GM23338 (cell line): ENCODE measurements around the gene PCNX3. TPM values are rescaled to one million over a fixed set of nuclear protein-coding genes. Genes with fewer than 3 reads are reported as not detected.

Experiments used
- ATAC-seq: fragments of 200-7000 bp; cut with Tn5 transposase; 3 replicates; pipeline ENCODE4 v1.9.1; 2020
- DNase-seq: peaks from one replicate; pipeline ENCODE4 v3.0.0-alpha.2; 2015; ENCODE audit warnings: low spot score
- H2AFZ ChIP-seq: fragments of 200-600 bp; sonication (generic); 2 replicates; pipeline ENCODE4 v1.8.0; 2016; ENCODE audit warnings: antibody characterized with exemption, mild to moderate bottlenecking, moderate library complexity
- H3F3A ChIP-seq: fragments of 200-600 bp; sonication (generic); replicated peaks from 2 replicates; pipeline ENCODE4 v1.8.0; 2017; ENCODE audit warnings: antibody characterized with exemption, mixed run types, low read depth
- H3K27ac ChIP-seq: fragments of 200-600 bp; sonication (generic); 2 replicates; pipeline ENCODE4 v1.6.1; 2016; ENCODE audit warnings: low read depth
- H3K27me3 ChIP-seq: fragments of 200-600 bp; sonication (generic); 2 replicates; pipeline ENCODE4 v1.8.0; 2016; ENCODE audit warnings: mild to moderate bottlenecking, mixed run types, moderate library complexity; ENCODE audit not compliant: insufficient read depth
- H3K36me3 ChIP-seq: fragments of 200-600 bp; sonication (generic); 2 replicates; pipeline ENCODE4 v1.8.0; 2016; ENCODE audit warnings: mild to moderate bottlenecking; ENCODE audit not compliant: insufficient read depth
- H3K4me1 ChIP-seq: fragments of 200-600 bp; sonication (generic); 2 replicates; pipeline ENCODE4 v1.8.0; 2016; ENCODE audit warnings: mild to moderate bottlenecking, moderate library complexity; ENCODE audit not compliant: insufficient read depth
- H3K4me2 ChIP-seq: fragments of 200-600 bp; sonication (generic); 2 replicates; pipeline ENCODE4 v1.7.1; 2017; ENCODE audit warnings: mixed run types
- H3K4me3 ChIP-seq: fragments of 200-600 bp; sonication (generic); 2 replicates; pipeline ENCODE4 v1.6.1; 2016; ENCODE audit warnings: mixed run types
- H3K79me2 ChIP-seq: fragments of 200-600 bp; sonication (generic); replicated peaks from 2 replicates; pipeline ENCODE4 v1.8.0; 2017; ENCODE audit warnings: mild to moderate bottlenecking; ENCODE audit not compliant: insufficient read depth
- H3K9me2 ChIP-seq: fragments of 200-600 bp; sonication (generic); 2 replicates; pipeline ENCODE4 v1.8.0; 2017; ENCODE audit not compliant: insufficient read depth
- H4K20me1 ChIP-seq: fragments of 200-600 bp; sonication (generic); replicated peaks from 2 replicates; pipeline ENCODE4 v1.8.0; 2017; ENCODE audit warnings: mild to moderate bottlenecking; ENCODE audit not compliant: insufficient read depth
- H3K27ac Mint-ChIP-seq: 2 replicates; pipeline ENCODE4 v1.8.0; 2020; ENCODE audit warnings: inconsistent platforms, mild to moderate bottlenecking, moderate library complexity, mixed read lengths
- H3K27me3 Mint-ChIP-seq: 3 replicates; pipeline ENCODE4 v1.8.0; 2022; ENCODE audit warnings: low read depth, mild to moderate bottlenecking, moderate library complexity, mixed read lengths, inconsistent platforms; ENCODE audit not compliant: insufficient read depth, poor library complexity
- H3K36me3 Mint-ChIP-seq: 3 replicates; pipeline ENCODE4 v1.8.0; 2021; ENCODE audit warnings: low read depth, mild to moderate bottlenecking, inconsistent platforms, moderate library complexity, mixed read lengths
- H3K4me1 Mint-ChIP-seq: 3 replicates; pipeline ENCODE4 v1.8.0; 2020; ENCODE audit warnings: mild to moderate bottlenecking, inconsistent platforms, mixed read lengths
- H3K4me3 Mint-ChIP-seq: 3 replicates; pipeline ENCODE4 v1.8.0; 2021; ENCODE audit warnings: moderate library complexity, mild to moderate bottlenecking, inconsistent platforms, mixed read lengths
- H3K9me3 Mint-ChIP-seq: 3 replicates; pipeline ENCODE4 v1.8.0; 2020; ENCODE audit warnings: moderate library complexity, mild to moderate bottlenecking, inconsistent platforms, mixed read lengths
- EZH2 ChIP-seq: fragments of 200-600 bp; sonication (generic); IDR thresholded peaks from one replicate; pipeline ENCODE4 v1.8.0; 2017; ENCODE audit warnings: antibody characterized with exemption, mild to moderate bottlenecking, low read depth; ENCODE audit not compliant: unreplicated experiment
- NANOG ChIP-seq: IDR thresholded peaks from 2 replicates; pipeline ENCODE4 v1.6.1; 2016; ENCODE audit warnings: antibody characterized with exemption, borderline replicate concordance
- ZNF331 ChIP-seq: fragments of 250-450 bp; sonication (Bioruptor Pico); IDR thresholded peaks from 2 replicates; pipeline ENCODE4 v1.5.0; 2020; ENCODE audit warnings: low read depth, mild to moderate bottlenecking, moderate library complexity
- polyA plus RNA-seq: library from polyadenylated mRNA; unstranded; fragments of >200 nt; fragmentation: Nextera tagmentation; extraction: Ambion mirVana; gene quantifications from 2 replicates; pipeline ENCODE4 v1.2.1, GENCODE V29; 2016
- total RNA-seq: library from RNA; depleted of rRNA; stranded (reverse); fragments of >200 nt; shearing (Covaris generic); gene quantifications from 2 replicates; pipeline ENCODE4 v1.2.3, GENCODE V29; 2014
- TF ChIP-seq, protein P1 (sequence below): IDR thresholded peaks from 2 replicates; pipeline ENCODE4 v1.6.1; 2016; ENCODE audit warnings: antibody characterized with exemption
- TF ChIP-seq, protein P2 (sequence below), 2 experiments: fragments of 200-600 bp in 1 of 2; sonication (generic) in 1 of 2; conservative IDR thresholded peaks; 2 replicates each; pipeline versions ENCODE4 v1.5.1 to v1.6.1; 2016 to 2017; ENCODE audit warnings: antibody characterized with exemption in 2 of 2, low read depth in 2 of 2, mild to moderate bottlenecking in 2 of 2, moderate library complexity in 1 of 2
- TF ChIP-seq, protein P3 (sequence below): IDR thresholded peaks from one replicate; pipeline ENCODE4 v1.6.1; 2018; ENCODE audit warnings: antibody characterized with exemption; ENCODE audit not compliant: unreplicated experiment

PCNX3 gene
- total and polyA plus RNA-seq, 2 experiments from 2014 or later, result 8.7 to 52.2 TPM

DNA sequence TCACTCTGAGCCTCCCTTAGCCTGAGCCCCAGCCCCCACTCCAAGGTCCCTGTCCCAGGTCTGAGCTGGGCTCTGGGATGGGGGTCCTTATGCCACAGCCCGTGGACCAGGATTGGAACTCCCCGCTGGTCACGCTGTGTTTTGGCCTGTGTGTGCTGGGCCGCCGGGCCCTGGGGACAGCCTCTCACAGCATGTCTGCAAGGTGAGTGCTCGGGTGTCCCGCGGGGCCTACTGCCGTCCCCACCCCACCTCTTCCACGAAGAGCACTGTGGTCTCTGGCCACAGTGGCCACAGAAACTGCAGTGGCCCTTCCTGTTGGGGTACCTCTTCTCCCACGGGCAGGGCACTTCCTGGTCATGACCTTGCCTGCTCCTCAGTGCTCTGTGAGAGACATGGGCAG is 18.9 kb downstream of the PCNX3 start (continued):
- TF ChIP-seq, protein P1, sequence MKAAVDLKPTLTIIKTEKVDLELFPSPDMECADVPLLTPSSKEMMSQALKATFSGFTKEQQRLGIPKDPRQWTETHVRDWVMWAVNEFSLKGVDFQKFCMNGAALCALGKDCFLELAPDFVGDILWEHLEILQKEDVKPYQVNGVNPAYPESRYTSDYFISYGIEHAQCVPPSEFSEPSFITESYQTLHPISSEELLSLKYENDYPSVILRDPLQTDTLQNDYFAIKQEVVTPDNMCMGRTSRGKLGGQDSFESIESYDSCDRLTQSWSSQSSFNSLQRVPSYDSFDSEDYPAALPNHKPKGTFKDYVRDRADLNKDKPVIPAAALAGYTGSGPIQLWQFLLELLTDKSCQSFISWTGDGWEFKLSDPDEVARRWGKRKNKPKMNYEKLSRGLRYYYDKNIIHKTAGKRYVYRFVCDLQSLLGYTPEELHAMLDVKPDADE, result no peak

DNA sequence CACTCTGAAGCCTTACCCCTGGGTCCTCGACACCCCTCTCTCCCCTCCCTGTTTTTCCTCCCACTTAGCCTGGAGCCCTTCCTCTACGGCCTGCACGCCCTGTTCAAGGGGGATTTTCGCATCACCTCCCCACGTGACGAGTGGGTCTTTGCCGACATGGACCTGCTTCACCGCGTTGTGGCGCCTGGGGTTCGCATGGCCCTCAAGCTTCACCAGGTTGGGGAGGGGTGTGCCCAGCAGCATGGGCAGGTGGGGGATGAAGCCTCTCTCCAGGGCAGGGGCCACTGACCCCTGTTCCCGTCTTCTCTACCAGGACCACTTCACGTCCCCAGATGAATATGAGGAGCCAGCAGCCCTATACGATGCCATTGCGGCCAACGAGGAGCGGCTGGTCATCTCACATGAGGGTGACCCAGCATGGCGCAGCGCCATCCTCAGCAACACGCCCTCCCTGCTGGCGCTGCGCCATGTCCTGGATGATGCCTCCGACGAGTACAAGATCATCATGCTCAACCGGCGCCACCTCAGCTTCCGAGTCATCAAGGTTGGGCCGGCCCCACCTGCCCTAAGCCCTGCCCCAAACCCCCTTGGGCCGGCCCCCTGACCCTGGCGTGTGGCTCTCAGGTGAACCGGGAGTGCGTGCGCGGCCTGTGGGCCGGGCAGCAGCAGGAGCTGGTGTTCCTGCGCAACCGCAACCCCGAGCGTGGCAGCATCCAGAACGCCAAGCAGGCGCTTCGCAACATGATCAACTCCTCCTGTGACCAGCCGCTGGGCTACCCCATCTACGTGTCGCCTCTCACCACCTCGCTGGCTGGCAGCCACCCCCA is 19.5 kb downstream of the PCNX3 start:
- Mint-ChIP-seq H3K4me1 (peaks cover 18% of the 10 kb centered on the region), H3K27ac (no peak overlapping the region), H3K4me3 (no peak overlapping the region; the same call in 2 of the 3 replicates), H3K27me3 (peaks cover 19% of the 10 kb centered on the region), H3K36me3 (peaks cover 23% of the 10 kb centered on the region), H3K9me3 (no peaks in the 10 kb centered on the region)
- Histone ChIP-seq H3F3A (peaks cover 23% of the 10 kb centered on the region), H3K4me1 (peaks cover 18% of the 10 kb centered on the region), H3K4me3 (no peak overlapping the region), H4K20me1 (no peaks in the 10 kb centered on the region; the same call in 1 of the 2 replicates), H3K4me2 (no peak overlapping the region), H3K79me2 (no peaks in the 10 kb centered on the region), H2AFZ (no peak overlapping the region), H3K9me2 (no peaks in the 10 kb centered on the region), H3K27me3 (no peaks in the 10 kb centered on the region), H3K36me3 (peaks cover 12% of the 10 kb centered on the region; the same call in 1 of the 2 replicates), H3K27ac (no peak overlapping the region)
- TF ChIP-seq EZH2 (no peak), NANOG (no peak)
- TF ChIP-seq, protein P1, result no peak
- TF ChIP-seq, protein P2, sequence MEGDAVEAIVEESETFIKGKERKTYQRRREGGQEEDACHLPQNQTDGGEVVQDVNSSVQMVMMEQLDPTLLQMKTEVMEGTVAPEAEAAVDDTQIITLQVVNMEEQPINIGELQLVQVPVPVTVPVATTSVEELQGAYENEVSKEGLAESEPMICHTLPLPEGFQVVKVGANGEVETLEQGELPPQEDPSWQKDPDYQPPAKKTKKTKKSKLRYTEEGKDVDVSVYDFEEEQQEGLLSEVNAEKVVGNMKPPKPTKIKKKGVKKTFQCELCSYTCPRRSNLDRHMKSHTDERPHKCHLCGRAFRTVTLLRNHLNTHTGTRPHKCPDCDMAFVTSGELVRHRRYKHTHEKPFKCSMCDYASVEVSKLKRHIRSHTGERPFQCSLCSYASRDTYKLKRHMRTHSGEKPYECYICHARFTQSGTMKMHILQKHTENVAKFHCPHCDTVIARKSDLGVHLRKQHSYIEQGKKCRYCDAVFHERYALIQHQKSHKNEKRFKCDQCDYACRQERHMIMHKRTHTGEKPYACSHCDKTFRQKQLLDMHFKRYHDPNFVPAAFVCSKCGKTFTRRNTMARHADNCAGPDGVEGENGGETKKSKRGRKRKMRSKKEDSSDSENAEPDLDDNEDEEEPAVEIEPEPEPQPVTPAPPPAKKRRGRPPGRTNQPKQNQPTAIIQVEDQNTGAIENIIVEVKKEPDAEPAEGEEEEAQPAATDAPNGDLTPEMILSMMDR (conservative IDR thresholded peaks at IDR 0.05; ENCODE audit: low read depth in 2 of 2), result no peak
- ATAC-seq (no peak), DNase-seq (no peak)

DNA sequence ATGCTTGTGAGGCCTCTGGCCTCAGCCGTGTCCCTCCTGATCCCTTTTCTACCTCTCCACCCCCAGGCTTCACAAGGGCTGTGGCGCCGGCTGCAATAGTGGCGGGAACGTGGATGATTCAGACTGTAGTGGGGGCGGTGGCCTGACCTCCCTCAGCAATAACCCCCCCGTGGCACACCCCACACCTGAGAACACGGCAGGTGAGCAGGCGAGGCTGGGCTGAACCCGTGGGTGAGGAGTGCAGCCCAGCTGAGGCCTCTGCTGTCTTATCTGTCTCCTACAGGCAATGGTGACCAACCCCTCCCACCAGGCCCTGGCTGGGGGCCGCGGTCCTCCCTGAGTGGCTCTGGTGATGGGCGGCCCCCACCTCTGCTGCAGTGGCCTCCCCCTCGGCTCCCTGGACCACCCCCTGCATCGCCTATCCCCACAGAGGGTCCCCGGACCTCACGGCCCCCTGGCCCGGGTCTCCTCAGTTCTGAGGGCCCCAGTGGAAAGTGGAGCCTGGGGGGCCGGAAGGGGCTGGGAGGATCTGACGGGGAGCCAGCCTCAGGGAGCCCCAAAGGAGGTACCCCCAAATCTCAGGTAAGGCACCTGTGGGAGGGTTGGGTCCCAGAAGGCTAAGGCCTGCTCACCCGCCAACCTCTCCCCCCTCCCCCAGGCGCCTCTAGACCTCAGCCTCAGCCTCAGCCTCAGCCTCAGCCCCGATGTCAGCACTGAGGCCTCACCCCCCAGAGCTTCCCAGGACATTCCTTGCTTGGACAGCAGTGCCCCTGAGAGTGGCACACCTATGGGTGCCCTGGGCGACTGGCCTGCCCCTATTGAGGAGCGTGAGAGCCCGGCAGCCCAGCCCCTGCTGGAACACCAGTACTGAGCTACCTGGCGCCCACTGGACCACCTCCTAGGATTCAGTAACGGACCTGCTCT is 20.8 kb downstream of the PCNX3 start:
- Histone ChIP-seq H3K79me2 (no peaks in the 10 kb centered on the region), H3K4me1 (peaks cover 18% of the 10 kb centered on the region), H2AFZ (no peak overlapping the region), H3K9me2 (no peaks in the 10 kb centered on the region), H3K4me2 (no peak overlapping the region; the same call in 1 of the 2 replicates), H3K27me3 (no peaks in the 10 kb centered on the region), H3K27ac (peak overlapping the region; percentile 52; the same call in 1 of the 2 replicates), H3K36me3 (peaks cover 12% of the 10 kb centered on the region; the same call in 1 of the 2 replicates), H3K4me3 (no peak overlapping the region), H4K20me1 (no peaks in the 10 kb centered on the region; the same call in 1 of the 2 replicates), H3F3A (peaks cover 23% of the 10 kb centered on the region)
- peaks cover 19% of the 10 kb centered on the region for H3K4me1 Mint-ChIP-seq
- ATAC-seq (no peak), DNase-seq (no peak)
- H3K9me3 Mint-ChIP-seq, result no peaks in the 10 kb centered on the region
- TF ChIP-seq, protein P3, sequence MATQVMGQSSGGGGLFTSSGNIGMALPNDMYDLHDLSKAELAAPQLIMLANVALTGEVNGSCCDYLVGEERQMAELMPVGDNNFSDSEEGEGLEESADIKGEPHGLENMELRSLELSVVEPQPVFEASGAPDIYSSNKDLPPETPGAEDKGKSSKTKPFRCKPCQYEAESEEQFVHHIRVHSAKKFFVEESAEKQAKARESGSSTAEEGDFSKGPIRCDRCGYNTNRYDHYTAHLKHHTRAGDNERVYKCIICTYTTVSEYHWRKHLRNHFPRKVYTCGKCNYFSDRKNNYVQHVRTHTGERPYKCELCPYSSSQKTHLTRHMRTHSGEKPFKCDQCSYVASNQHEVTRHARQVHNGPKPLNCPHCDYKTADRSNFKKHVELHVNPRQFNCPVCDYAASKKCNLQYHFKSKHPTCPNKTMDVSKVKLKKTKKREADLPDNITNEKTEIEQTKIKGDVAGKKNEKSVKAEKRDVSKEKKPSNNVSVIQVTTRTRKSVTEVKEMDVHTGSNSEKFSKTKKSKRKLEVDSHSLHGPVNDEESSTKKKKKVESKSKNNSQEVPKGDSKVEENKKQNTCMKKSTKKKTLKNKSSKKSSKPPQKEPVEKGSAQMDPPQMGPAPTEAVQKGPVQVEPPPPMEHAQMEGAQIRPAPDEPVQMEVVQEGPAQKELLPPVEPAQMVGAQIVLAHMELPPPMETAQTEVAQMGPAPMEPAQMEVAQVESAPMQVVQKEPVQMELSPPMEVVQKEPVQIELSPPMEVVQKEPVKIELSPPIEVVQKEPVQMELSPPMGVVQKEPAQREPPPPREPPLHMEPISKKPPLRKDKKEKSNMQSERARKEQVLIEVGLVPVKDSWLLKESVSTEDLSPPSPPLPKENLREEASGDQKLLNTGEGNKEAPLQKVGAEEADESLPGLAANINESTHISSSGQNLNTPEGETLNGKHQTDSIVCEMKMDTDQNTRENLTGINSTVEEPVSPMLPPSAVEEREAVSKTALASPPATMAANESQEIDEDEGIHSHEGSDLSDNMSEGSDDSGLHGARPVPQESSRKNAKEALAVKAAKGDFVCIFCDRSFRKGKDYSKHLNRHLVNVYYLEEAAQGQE, result no peak
- TF ChIP-seq NANOG (no peak), ZNF331 (no peak)
- H3K27ac Mint-ChIP-seq, result peak overlapping the region; percentile 80; the same call in 1 of the 2 replicates
- peaks cover 18% of the 10 kb centered on the region for H3K27me3 Mint-ChIP-seq
- H3K4me3 Mint-ChIP-seq, result peak overlapping the region; percentile 62; the same call in 2 of the 3 replicates
- peaks cover 20% of the 10 kb centered on the region for H3K36me3 Mint-ChIP-seq
